ENCODE results near the gene TMEM87B. TPM values are rescaled to one million over a fixed set of nuclear protein-coding genes. Genes with fewer than 3 reads are reported as not detected.

TMEM87B gene
- total and polyA plus RNA-seq, 10 of the 15 experiments (the other 5 are each of a cell fraction or from before 2014, with no cell fraction given) = 5.7 to 20.6 (median 12.3) TPM

- no TSS peak for BruUV-seq (replicated peaks)
- no peaks in the 10 kb centered on the region for H3K79me2 ChIP-seq (ENCODE audit: control insufficient read depth, insufficient read depth, low read length)
- ChIA-PET POLR2A (no interaction called here), CTCF (no interaction called here), SMC1A (ENCODE audit: uncharacterized antibody, unreplicated experiment) (no interaction called here), RAD21 (ENCODE audit: unreplicated experiment) (interaction anchor here (0.7 kb wide), 1 partner anchor 13 kb away, joined by 3 read pairs; no protein-coding TSS in a partner anchor)
- in situ Hi-C loops (cut with MboI) = no loop called here
- H3K36me3 ChIP-seq (ENCODE audit: control insufficient read depth in 2 of 2, insufficient read depth in 2 of 2, low read length in 1 of 2) = no peaks in the 10 kb centered on the region
- H3K4me3 ChIP-seq = no peak overlapping the region
- no peaks in the 10 kb centered on the region for H3K4me1 ChIP-seq (ENCODE audit: control insufficient read depth, insufficient read depth, low read length)
- ATAC-seq (no peak), FAIRE-seq (no peak), DNase-seq (ENCODE audit: low read depth, low spot score) (no peak)
- H2AFZ ChIP-seq (ENCODE audit: control insufficient read depth, low read depth, low read length) = no peak overlapping the region
- no peak overlapping the region for H3K4me2 ChIP-seq (ENCODE audit: control insufficient read depth, insufficient read depth)
- no peak overlapping the region for H3K27ac ChIP-seq (ENCODE audit: control insufficient read depth, insufficient read depth)
- H3K9ac ChIP-seq (ENCODE audit: control insufficient read depth, insufficient read depth, low read length) = no peak overlapping the region
- H3K9me3 ChIP-seq (replicated peaks; ENCODE audit: control insufficient read depth, insufficient read depth, low read length) = no peaks in the 10 kb centered on the region
- no peaks in the 10 kb centered on the region for H4K20me1 ChIP-seq (ENCODE audit: control insufficient read depth, insufficient read depth)
- intact Hi-C loops (cut with micrococcal nuclease; ENCODE audit: unreplicated experiment) = no loop called here
- WGBS (ENCODE audit: insufficient coverage, insufficient replicate concordance, low lambda C conversion rate, missing lambda C conversion rate) = 73% methylated on average over 10 of the region's 10 CpGs
- no peaks in the 10 kb centered on the region for H3K27me3 ChIP-seq (replicated peaks in 1 of 2; ENCODE audit: control insufficient read depth in 2 of 2, insufficient read depth in 2 of 2, low read length in 1 of 2)
- TF ChIP-seq PAX5 (IDR thresholded peaks at IDR 0.05; ENCODE audit: borderline replicate concordance, low read depth, low read length) = no peak
- TF ChIP-seq HDAC6 (IDR thresholded peaks at IDR 0.05; ENCODE audit: unreplicated experiment) = no peak
- TF ChIP-seq SIX5 (IDR thresholded peaks at IDR 0.05; ENCODE audit: low read depth, low read length, severe bottlenecking) = no peak
- no peak for TF ChIP-seq CEBPZ (IDR thresholded peaks at IDR 0.05; ENCODE audit: low read depth, low read length)
- no peak for TF ChIP-seq E2F8 (IDR thresholded peaks at IDR 0.05; ENCODE audit: low read depth, partially characterized antibody)
- no peak for TF ChIP-seq SKIL (IDR thresholded peaks at IDR 0.05; ENCODE audit: low read depth, poor library complexity, severe bottlenecking)
- TF ChIP-seq ZBTB4 (CRISPR knock-in tag; IDR thresholded peaks at IDR 0.05) = no peak
- TF ChIP-seq PKNOX1 (IDR thresholded peaks at IDR 0.05) = no peak
- no peak for TF ChIP-seq SMC3 (IDR thresholded peaks at IDR 0.05; ENCODE audit: borderline replicate concordance, low read length)
- TF ChIP-seq BACH1 (IDR thresholded peaks at IDR 0.05; ENCODE audit: borderline replicate concordance) = no peak
- TF ChIP-seq SP1 (IDR thresholded peaks at IDR 0.05; ENCODE audit: low read depth, low read length) = no peak
These were observed 33.8 kb upstream of the TMEM87B start for GRCh38 chr2:112021290-112021689.
